Endothelial cell of umbilical vein (primary cell): ENCODE results near the gene GABARAP. TPM values are rescaled to one million over a fixed set of nuclear protein-coding genes. Genes with fewer than 3 reads are reported as not detected.

Experiments
- BruUV-seq: library from RNA; stranded (reverse); fragments of 400-500 nt; replicated peaks from 2 replicates; lab custom pipeline; 2021; lab: Mats Ljungman, UMichigan
- CTCF ChIA-PET: fragments of 300-600, 350-600 bp; sonication (Branson Sonifier 250); formaldehyde crosslinking; loops from one replicate; lab custom pipeline; 2021; ENCODE audit warnings: antibody characterized with exemption, inconsistent platforms; lab: Charles Lee
- POLR2A ChIA-PET: fragments of 300-600, 350-600 bp; sonication (Branson Sonifier 250); formaldehyde crosslinking; loops from one replicate; lab custom pipeline; 2021; ENCODE audit warnings: antibody characterized with exemption, inconsistent platforms; lab: Charles Lee
- DNase-seq: peaks from one replicate; pipeline ENCODE4 v3.0.0-alpha.2; 2011; ENCODE audit warnings: low read depth, low spot score
- FAIRE-seq: peaks from 2 replicates; lab custom pipeline; 2011; peaks lifted over from hg19 to GRCh38; lab: Jason Lieb, UNC
- H2AFZ ChIP-seq: 2 replicates; pipeline ENCODE4 v1.6.0; 2012; ENCODE audit warnings: low read depth, low read length, control low read depth, inconsistent platforms
- H3K27ac ChIP-seq: 2 replicates; pipeline ENCODE4 v1.5.1; 2011; ENCODE audit warnings: low read depth, mild to moderate bottlenecking, control low read depth, low read length, moderate library complexity; ENCODE audit not compliant: insufficient read depth
- H3K27me3 ChIP-seq, 2 experiments: 2 replicates each; pipeline versions ENCODE4 v1.6.0 to v1.6.1; 2011; ENCODE audit warnings: low read length in 2 of 2, mixed read lengths in 1 of 2; ENCODE audit not compliant: control insufficient read depth in 2 of 2, insufficient read depth in 2 of 2
- H3K36me3 ChIP-seq, 2 experiments: 2 replicates in 1 of 2; 3 replicates in 1 of 2; pipeline ENCODE4 v1.5.1; 2011; ENCODE audit warnings: low read length in 2 of 2, mild to moderate bottlenecking in 1 of 2, moderate library complexity in 1 of 2; ENCODE audit not compliant: control insufficient read depth in 2 of 2, insufficient read depth in 2 of 2; ENCODE audit errors: extremely low read depth in 1 of 2
- H3K4me1 ChIP-seq: 3 replicates; pipeline ENCODE4 v1.5.1; 2011; ENCODE audit warnings: mild to moderate bottlenecking, low read length; ENCODE audit not compliant: control insufficient read depth, insufficient read depth; ENCODE audit errors: extremely low read depth
- H3K4me2 ChIP-seq: 2 replicates; pipeline ENCODE4 v1.6.1; 2011; ENCODE audit warnings: low read length, control low read depth, mixed read lengths; ENCODE audit not compliant: insufficient read depth
- H3K4me3 ChIP-seq, 3 experiments: fragments of 200-600 bp in 1 of 3; sonication (generic), shearing (Covaris generic) in 1 of 3; replicated peaks in 1 of 3; 2 replicates each; pipeline ENCODE4 v1.5.1; 2011 to 2016; ENCODE audit warnings: control low read depth in 3 of 3, low read length in 3 of 3, mild to moderate bottlenecking in 2 of 3, inconsistent platforms in 1 of 3, low read depth in 1 of 3, moderate library complexity in 1 of 3; ENCODE audit not compliant: insufficient read depth in 1 of 3
- H3K79me2 ChIP-seq: 2 replicates; pipeline ENCODE4 v1.6.0; 2012; ENCODE audit warnings: low read length, inconsistent platforms; ENCODE audit not compliant: control insufficient read depth, insufficient read depth
- H3K9ac ChIP-seq: replicated peaks from 2 replicates; pipeline ENCODE3; 2011; ENCODE audit warnings: low read length, control low read depth; ENCODE audit not compliant: insufficient read depth; ENCODE audit errors: extremely low read depth
- H3K9me1 ChIP-seq: replicated peaks from 3 replicates; pipeline ENCODE4 v1.6.0; 2011; ENCODE audit warnings: mild to moderate bottlenecking, low read length; ENCODE audit not compliant: control insufficient read depth, insufficient read depth; ENCODE audit errors: extremely low read depth
- H3K9me3 ChIP-seq: replicated peaks from 2 replicates; pipeline ENCODE4 v1.5.1; 2012; ENCODE audit warnings: low read length, inconsistent platforms; ENCODE audit not compliant: control insufficient read depth, insufficient read depth
- H4K20me1 ChIP-seq: replicated peaks from 2 replicates; pipeline ENCODE3; 2011; ENCODE audit warnings: mild to moderate bottlenecking, low read length; ENCODE audit not compliant: control insufficient read depth, insufficient read depth; ENCODE audit errors: extremely low read depth
- EZH2 ChIP-seq: IDR thresholded peaks from 2 replicates; pipeline ENCODE4 v1.6.1; 2012; ENCODE audit warnings: borderline replicate concordance, low read depth, mild to moderate bottlenecking, moderate library complexity, low read length, inconsistent platforms; ENCODE audit not compliant: severe bottlenecking
- FOS ChIP-seq: IDR thresholded peaks from 2 replicates; pipeline ENCODE4 v1.6.1; 2011; ENCODE audit warnings: mild to moderate bottlenecking, low read length, moderate library complexity, borderline replicate concordance; ENCODE audit not compliant: insufficient read depth
- GATA2 ChIP-seq: IDR thresholded peaks from 2 replicates; pipeline ENCODE4 v1.7.0; 2011; ENCODE audit warnings: low read depth, mild to moderate bottlenecking, moderate library complexity, mixed read lengths, low read length; ENCODE audit not compliant: insufficient read length, insufficient read depth
- JUN ChIP-seq: IDR thresholded peaks from 2 replicates; pipeline ENCODE4 v1.6.1; 2011; ENCODE audit warnings: borderline replicate concordance, low read depth; ENCODE audit not compliant: insufficient read length, insufficient read depth
- MYC ChIP-seq: IDR thresholded peaks from one replicate; pipeline ENCODE4 v1.6.1; 2011; ENCODE audit warnings: mild to moderate bottlenecking, low read depth, low read length
- POLR2AphosphoS5 ChIP-seq: IDR thresholded peaks from 2 replicates; pipeline ENCODE4 v1.6.1; 2012; ENCODE audit warnings: low read depth, mild to moderate bottlenecking, control low read depth, low read length, moderate library complexity; ENCODE audit not compliant: insufficient read depth
- dilution Hi-C: fragments of 300-500 bp; cut with MboI; formaldehyde crosslinking; loops from one replicate; pipeline ENCODE4 v1.15.0; 2019; ENCODE audit warnings: low sequenced_read_pairs; ENCODE audit not compliant: extremely low pct_ligation_motif_present
- intact Hi-C: fragments of 100-400 bp; cut with micrococcal nuclease; formaldehyde crosslinking; loops from one replicate; pipeline ENCODE4 v1.10.0; 2022
- polyA plus RNA-seq, 4 experiments: library from polyadenylated mRNA; depleted of rRNA in 3 of 4; stranded (reverse) in 3 of 4; unstranded in 1 of 4; fragments of >200 nt; gene quantifications; 2 replicates each; pipeline versions ENCODE4 v1.2.1 to v1.2.3, GENCODE V29; 2011 to 2012; ENCODE audit warnings: missing spikeins in 1 of 4
- total RNA-seq: library from RNA; stranded (reverse); gene quantifications from 2 replicates; pipeline ENCODE4 v1.2.3, GENCODE V29; 2021
- TF ChIP-seq, protein P1 (sequence below), 2 donors: IDR thresholded peaks; 1 replicate in 1 of 2; 2 replicates in 1 of 2; pipeline ENCODE4 v1.5.1; 2011; ENCODE audit warnings: low read length in 2 of 2, mild to moderate bottlenecking in 2 of 2, moderate library complexity in 2 of 2, control low read depth in 1 of 2, inconsistent platforms in 1 of 2, low read depth in 1 of 2; ENCODE audit not compliant: insufficient read depth in 1 of 2; ENCODE audit errors: extremely low read depth in 1 of 2

Gene GABARAP
- total and polyA plus RNA-seq, 2 donors (not counting 3 experiments of a cell fraction or from before 2014, with no cell fraction given) = 401 to 882 TPM

DNA sequence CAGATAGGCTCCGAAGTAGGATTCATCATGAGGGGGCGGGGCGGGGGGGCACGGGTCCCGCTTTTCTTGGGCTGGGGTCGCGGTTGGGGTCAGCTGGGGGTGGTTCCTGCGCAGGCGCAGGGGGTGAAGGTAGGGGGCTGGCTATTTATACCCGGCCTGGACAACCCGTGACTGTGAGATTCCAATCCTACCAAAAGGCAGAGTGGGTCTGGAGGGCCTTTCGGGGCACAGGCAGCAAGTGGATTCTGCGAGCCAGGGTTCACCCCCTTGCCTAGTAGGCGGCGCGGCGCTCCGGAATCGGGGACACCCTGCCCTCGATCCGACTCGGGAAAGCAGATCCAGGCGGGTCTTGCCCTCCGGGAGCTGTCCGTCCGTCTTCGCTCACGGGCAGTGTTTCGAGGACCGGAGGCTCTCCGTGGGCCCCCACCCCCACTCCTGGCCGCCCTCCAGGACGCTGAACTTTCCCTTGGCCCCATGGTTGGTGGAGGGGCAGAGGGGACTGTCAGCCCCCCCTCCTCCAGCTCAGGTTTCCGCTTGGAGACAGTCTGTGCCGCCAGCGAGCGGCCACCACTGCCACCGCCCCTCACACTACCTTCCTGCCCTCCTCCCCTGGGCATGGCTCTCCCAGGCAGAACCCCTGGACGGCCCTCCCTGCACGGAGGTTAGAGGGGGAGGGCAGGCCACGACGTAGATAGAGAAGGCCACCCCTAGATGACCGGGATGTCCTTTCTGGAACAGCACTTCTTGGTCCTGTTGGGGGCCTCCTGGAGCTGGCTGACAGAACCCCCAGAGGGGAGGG lies 39.9 kb upstream of the GABARAP start:
- Histone ChIP-seq H3K27me3 (peaks cover 5 to 9% of the 10 kb centered on the region in 2 experiments), H3K4me2 (peak overlapping the region; percentile 62), H3K79me2 (no peaks in the 10 kb centered on the region), H3K9ac (no peak overlapping the region), H3K36me3 (no peaks in the 10 kb centered on the region), H3K4me3 (peak overlapping the region in 1 of 3 experiments; percentile 28), H3K4me1 (peaks cover 9% of the 10 kb centered on the region), H3K9me1 (no peaks in the 10 kb centered on the region), H3K9me3 (no peaks in the 10 kb centered on the region), H2AFZ (peak overlapping the region; percentile 76), H4K20me1 (no peaks in the 10 kb centered on the region), H3K27ac (no peak overlapping the region)
- dilution Hi-C loops (no loop called here), intact Hi-C loops (loop anchor here (1.0 to 2.0 kb wide), 2 partner anchors 30 to 39 kb away; partner anchors contain the start of genes ELP5 and GABARAP)
- no peak for TF ChIP-seq FOS
- TF ChIP-seq JUN = no peak
- TF ChIP-seq GATA2 = no peak
- TF ChIP-seq, protein P1, sequence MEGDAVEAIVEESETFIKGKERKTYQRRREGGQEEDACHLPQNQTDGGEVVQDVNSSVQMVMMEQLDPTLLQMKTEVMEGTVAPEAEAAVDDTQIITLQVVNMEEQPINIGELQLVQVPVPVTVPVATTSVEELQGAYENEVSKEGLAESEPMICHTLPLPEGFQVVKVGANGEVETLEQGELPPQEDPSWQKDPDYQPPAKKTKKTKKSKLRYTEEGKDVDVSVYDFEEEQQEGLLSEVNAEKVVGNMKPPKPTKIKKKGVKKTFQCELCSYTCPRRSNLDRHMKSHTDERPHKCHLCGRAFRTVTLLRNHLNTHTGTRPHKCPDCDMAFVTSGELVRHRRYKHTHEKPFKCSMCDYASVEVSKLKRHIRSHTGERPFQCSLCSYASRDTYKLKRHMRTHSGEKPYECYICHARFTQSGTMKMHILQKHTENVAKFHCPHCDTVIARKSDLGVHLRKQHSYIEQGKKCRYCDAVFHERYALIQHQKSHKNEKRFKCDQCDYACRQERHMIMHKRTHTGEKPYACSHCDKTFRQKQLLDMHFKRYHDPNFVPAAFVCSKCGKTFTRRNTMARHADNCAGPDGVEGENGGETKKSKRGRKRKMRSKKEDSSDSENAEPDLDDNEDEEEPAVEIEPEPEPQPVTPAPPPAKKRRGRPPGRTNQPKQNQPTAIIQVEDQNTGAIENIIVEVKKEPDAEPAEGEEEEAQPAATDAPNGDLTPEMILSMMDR (IDR thresholded peaks at IDR 0.05; ENCODE audit: extremely low read depth in 1 of 2, insufficient read depth in 1 of 2, low read depth in 1 of 2, low read length in 2 of 2) = no peak
- no peak for TF ChIP-seq POLR2AphosphoS5
- no peak for TF ChIP-seq MYC
- peak; percentile 70 for TF ChIP-seq EZH2
- FAIRE-seq (no peak), DNase-seq (no peak)
- BruUV-seq = no TSS peak
- POLR2A ChIA-PET = no interaction called here
- CTCF ChIA-PET = interaction anchor here (0.6 to 10.2 kb wide), 6 partner anchors 9 to 220 kb away, joined by 3 to 170 read pairs (median 4); partner anchors contain the start of gene GPS2
